ENCODE measurements around the gene ARHGAP21.
"Not testable (repeated sequence)": the region's sequence is repeated elsewhere in the genome, so short reads cannot be mapped to it uniquely, and the experiment has no call there.

The ARHGAP21 gene

GRCh38 chr10:24723788-24724380, at the start of gene ARHGAP21:
ARHGAP21 (minus strand) TSS chr10:24723887; CDS start chr10:24721899, 1,988 bp downstream.
- ChIA-PET POLR2A (ENCODE audit: low non-redundant PET) (interaction anchor here (0.6 to 1.0 kb wide), 3 partner anchors 240 to 338 kb away, joined by 3 read pairs; no protein-coding TSS in a partner anchor), CTCF (interaction anchor here (0.7 kb wide), 1 partner anchor 258 kb away, joined by 3 read pairs; no protein-coding TSS in a partner anchor)
- H3K27ac ChIP-seq = peak within 1 kb of the TSS; percentile 98
- no peak for TF ChIP-seq CTCF (conservative IDR thresholded peaks at IDR 0.05; ENCODE audit: low read depth)
- peak; percentile 64 for DNase-seq (ENCODE audit: low spot score)

GRCh38 chr10:24771943-24772694, 48.4 kb upstream of the ARHGAP21 start:
- no peak for TF ChIP-seq CTCF (conservative IDR thresholded peaks at IDR 0.05; ENCODE audit: low read depth)
- DNase-seq (ENCODE audit: low spot score) = no peak
- ChIA-PET CTCF (interaction anchor here (0.5 to 0.7 kb wide), 3 partner anchors 16 to 75 kb away, joined by 3 to 7 read pairs (median 3); no protein-coding TSS in a partner anchor), POLR2A (ENCODE audit: low non-redundant PET) (no interaction called here)
- no peak overlapping the region for H3K27ac ChIP-seq

GRCh38 chr10:24764991-24765390, 41.3 kb upstream of the ARHGAP21 start:
- H3K27ac ChIP-seq; DNase-seq (ENCODE audit: low spot score); POLR2A ChIA-PET (ENCODE audit: low non-redundant PET); CTCF ChIA-PET: not testable (repeated sequence)

GRCh38 chr10:24762966-24763623, 39.4 kb upstream of the ARHGAP21 start:
- no peak overlapping the region for H3K27ac ChIP-seq
- peak; percentile 32 for DNase-seq (ENCODE audit: low spot score)
- CTCF ChIA-PET = interaction anchor here (0.6 kb wide), 1 partner anchor 9 kb away, joined by 3 read pairs; no protein-coding TSS in a partner anchor
- TF ChIP-seq CTCF (conservative IDR thresholded peaks at IDR 0.05; ENCODE audit: low read depth) = no peak
- POLR2A ChIA-PET (ENCODE audit: low non-redundant PET) = no interaction called here

- ChIA-PET POLR2A (ENCODE audit: low non-redundant PET) (no interaction called here), CTCF (interaction anchor here (0.6 kb wide), 1 partner anchor 8 kb away, joined by 3 read pairs; no protein-coding TSS in a partner anchor)
- no peak for DNase-seq (ENCODE audit: low spot score)
- no peak overlapping the region for H3K27ac ChIP-seq
- no peak for TF ChIP-seq CTCF (conservative IDR thresholded peaks at IDR 0.05; ENCODE audit: low read depth)
Observed at GRCh38 chr10:24762161-24762924, 38.7 kb upstream of the ARHGAP21 start.

- POLR2A ChIA-PET (ENCODE audit: low non-redundant PET) = no interaction called here
Observed at GRCh38 chr10:24759672-24760071, 36.0 kb upstream of the ARHGAP21 start.

GRCh38 chr10:24758254-24758653, 34.6 kb upstream of the ARHGAP21 start:
- H3K27ac ChIP-seq; POLR2A ChIA-PET (ENCODE audit: low non-redundant PET); DNase-seq (ENCODE audit: low spot score); CTCF ChIA-PET: not testable (repeated sequence)

More at GRCh38 chr10:24759672-24760071, 36.0 kb upstream of the ARHGAP21 start:
- CTCF ChIA-PET = no interaction called here
- H3K27ac ChIP-seq = no peak overlapping the region
- no peak for TF ChIP-seq CTCF (conservative IDR thresholded peaks at IDR 0.05; ENCODE audit: low read depth)
- no peak for DNase-seq (ENCODE audit: low spot score)

All from RWPE1 (cell line).